A204.1 (cell line): ENCODE measurements around the gene TAS2R38.

Experiments
- FAIRE-seq: peaks from 2 replicates; lab custom pipeline; 2012; peaks lifted over from hg19 to GRCh38; lab: Jason Lieb, UNC

The TAS2R38 gene

DNA sequence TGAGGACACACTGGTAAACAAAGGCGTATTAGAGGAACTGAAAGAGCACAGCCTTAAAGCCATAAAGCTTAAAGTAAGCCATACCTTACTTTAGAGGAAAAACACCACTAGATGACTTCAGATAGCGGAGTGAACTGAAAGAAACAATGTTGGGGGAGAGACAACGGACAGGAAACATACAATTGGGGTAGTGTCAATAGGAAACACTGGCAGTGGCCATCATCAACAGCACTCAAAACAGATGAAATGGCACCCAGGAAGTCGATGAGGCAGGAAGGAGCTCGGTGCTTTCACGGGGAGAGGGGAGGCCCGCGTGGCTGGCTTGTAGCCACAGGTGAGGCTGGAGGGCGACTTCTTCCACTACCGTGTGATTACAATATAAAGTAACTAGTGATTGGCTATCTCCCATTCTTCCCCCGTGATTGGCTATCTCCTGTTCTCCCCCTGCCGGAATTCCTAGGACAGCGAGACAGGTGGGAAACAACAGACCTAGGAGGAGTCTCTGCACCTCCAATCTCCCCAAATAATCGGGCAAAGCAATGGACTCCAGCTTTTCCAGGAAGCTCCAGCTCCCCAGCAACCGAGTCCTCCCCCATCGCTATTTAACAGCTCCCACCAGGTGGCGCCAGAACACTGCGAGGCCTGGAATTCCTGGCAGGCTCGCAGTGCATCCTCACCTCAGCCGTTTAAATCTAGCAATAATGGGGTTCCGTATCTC lies 2.4 kb upstream of the TAS2R38 start:
- FAIRE-seq, result peak; percentile 11

DNA sequence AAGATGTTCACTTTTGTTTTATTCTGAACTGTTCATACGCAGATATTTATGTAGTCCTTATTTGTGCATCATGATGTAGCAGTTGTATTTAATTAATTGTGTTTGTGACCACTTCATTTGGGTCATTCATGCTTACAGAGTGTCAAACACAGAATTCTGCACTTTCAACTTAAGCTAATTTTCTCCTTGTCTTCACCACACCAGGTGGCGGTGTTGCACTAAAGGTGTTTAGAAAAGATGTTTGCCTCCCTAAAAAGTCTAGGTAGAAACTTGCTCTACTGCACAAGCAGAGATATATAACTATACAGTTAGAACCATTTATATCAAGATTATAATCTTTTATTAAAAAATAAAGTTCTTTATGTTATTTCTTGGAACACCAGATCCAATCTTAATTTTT lies 1.3 kb upstream of the TAS2R38 start:
- FAIRE-seq, result no peak

DNA sequence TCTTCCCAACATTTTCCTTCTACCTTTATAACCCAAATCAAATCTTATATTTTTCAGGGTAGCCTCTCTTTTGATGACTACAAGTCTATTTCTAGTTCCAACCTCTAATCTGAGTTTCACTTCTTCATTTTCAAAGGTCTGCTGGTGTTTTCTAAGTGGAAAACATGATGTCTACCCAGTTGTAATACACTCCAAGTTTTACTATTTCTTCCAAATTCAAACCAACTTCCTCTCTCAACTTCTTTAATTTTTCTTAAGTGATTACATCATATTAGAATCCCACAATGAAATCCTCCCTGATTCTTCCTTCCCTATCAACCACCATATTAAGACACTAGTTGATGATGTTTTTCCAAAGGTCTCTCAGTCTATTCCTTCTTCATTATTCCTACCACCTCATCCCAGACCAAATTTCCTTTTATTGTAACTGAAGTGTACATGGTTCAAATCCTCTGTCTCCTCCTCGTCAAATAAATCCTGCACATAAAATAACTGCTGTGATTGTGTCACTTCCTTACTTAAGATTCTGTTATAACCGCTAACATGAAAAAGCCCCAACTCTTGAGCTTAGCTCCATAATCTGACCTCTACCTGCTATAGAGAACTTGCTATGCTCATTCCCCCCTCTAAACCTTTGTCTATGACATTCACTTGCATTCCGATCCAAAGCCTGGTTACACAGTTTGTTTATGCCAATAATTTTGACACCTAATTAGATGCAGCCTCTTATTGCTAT lies 12.7 kb downstream of the TAS2R38 start:
- no peak for FAIRE-seq

DNA sequence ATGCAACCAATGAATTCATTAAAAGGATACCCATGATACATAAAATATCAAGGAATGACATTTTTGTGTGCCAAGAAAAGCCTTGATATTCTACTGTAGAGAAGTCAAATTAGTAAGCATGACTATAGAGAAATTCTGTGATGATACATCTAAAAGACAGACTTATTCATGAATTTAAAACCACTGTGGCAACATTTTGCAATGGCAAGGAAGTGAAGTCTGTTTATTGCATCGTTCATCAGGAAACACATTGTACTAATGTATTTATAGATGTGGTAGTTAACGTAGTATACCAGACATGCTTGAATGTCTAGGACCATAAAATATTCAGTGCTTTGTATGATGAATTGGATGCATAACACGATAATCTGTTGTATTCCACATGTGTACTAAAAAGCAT lies 17.5 kb downstream of the TAS2R38 start:
- FAIRE-seq, result no peak

DNA sequence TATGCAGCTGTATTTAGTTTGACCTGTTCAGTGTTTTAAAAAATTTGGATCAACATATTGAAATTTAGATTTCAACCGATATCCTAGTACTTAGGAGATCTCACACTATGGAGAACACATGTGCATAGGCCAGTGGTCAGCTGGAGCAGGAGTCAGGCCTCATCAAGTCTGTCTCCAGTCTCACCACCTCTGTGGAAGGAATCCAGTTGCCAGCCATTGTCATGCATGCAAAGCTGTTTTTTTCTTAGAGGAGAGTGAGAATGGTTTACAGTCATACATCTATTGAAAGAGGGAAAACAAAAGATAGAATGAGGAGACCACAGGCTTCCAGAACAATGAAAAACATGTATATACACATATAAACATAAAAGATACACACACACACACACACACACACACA lies 19.2 kb downstream of the TAS2R38 start:
- FAIRE-seq, result no peak

DNA sequence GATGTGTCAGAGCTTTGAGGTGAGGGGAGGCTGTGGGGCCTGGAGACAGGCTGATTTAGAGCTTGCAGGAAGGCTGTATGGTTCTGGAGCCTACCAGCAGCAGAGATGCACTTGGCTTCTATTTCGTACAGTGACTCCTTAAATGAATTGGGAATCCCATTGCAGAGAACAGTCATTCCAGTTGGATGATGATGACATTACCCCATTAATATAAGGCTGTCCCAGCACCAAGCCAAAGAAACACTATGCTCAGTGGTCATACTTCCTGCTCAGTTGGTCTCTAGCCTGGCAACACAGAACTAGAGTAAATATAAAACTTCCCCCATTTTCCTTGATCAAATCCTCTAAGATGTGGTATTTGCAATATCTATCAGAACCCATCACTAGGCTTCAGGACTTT lies 21.1 kb downstream of the TAS2R38 start:
- FAIRE-seq, result no peak

DNA sequence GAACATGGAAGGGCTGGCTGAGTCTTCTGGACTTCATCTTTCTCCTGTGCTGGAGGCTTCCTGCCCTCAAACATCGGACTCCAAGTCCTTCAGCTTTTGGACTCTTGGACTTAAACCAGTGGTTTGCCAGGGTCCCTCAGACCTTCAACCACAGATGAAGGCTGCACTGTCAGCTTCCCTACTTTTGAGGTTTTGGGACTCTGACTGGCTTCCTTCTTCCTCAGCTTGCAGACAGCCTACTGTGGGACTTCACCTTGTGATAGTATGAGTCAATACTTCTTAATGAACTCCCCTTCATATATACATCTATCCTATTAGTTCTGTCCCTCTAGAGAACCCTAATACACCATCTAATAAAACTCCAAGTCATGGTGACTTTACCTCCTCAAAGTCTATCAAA lies 22.8 kb downstream of the TAS2R38 start:
- FAIRE-seq, result no peak

DNA sequence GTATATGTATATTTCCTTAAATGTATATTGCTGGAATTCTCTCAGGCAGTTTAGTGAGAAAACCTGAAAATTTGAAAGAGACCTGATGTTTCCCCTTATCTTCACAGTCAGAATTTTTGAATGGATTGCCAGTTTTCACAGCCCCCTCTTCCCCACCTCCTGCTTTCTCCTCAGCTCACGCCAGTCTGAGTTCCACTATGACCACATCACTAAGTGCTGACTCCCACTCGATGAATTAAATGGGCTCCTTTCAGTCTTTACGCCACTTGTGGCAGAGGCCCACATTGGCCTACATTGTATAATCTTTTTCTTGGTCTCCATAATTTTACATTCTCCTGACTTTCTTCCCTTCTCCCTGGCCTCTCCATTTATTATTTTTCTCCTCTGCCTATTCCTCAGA lies 23.7 kb downstream of the TAS2R38 start:
- FAIRE-seq, result no peak

DNA sequence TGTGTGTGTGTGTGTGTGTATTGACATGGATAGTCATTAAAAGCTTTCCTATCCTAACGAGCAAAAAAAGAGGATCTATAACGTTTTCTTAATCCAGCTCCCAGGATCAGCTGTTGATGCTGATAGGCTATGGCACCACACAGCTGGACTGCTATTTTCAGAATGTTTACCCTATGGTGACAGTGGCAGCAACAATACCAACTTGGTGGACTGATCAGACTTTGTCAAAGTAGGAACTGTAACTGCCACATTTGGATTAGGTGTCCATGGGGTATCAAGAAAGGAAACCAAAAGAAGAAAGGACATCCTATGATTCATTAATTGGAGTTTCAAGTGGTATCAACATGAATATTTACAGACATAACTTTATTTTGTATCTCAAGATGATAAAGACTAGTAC lies 24.1 kb downstream of the TAS2R38 start:
- FAIRE-seq, result no peak

DNA sequence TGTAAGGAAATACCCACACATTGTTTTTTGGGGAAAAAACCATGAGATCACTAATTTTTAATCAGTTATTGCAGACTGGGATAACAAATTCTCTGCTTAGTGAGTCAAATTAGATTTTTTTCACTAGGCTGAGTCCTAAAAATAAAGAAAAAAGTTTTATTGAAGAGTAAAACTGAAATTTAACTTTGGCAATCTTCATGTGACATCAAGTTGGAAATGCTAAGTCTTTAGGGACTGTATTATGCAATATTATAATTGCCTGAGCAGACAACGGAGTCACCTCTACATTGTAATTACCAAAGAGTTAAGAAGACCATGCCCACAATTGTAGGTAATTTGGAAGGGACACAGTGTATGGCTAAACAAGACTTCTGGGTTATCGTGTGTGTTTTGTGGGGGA lies 24.6 kb downstream of the TAS2R38 start:
- FAIRE-seq, result no peak

DNA sequence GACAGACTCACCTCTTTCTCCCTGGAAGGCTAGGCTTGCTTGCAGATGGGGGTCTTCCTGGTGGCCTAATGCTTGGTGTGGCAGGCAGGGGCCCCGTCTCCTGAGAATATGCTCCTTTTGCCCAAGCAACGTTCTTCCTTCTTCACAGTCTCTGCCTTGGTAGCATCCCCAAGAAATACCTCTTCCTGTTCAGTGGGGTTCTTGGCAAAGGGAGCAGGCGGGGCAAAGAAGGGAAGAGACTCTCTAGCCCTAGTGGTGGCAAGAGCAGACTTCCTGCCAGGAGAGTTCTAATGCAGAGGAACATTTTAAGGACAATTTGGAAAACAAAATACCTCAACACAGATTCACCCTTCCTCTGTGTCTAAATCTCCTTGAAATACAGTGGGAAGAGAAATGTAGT lies 26.8 kb downstream of the TAS2R38 start, which contains the start of gene CLEC5A:
CLEC5A (minus strand) TSS at position 179 of the 400 bp plus-strand sequence. CDS start 682 bp downstream, outside the sequence.
- FAIRE-seq, result no peak

DNA sequence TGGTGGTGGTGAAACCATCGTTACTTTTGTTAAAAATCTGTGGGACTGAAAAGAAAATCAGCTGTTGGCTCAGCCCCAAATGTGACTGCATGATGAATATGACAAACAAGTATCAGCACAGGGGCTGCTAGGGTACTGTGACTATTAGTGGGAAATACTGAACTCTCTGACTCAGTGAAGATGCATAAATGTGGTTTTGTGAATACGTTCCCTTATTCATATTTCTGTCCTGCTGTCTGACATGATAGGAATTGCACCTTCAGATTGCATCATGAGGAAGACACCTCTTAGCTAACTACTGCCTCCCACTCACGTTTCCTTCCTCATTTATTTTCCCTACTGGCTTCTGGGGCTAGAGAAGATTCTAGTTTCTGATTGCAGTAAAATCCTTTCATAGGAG lies 28.2 kb downstream of the TAS2R38 start:
- FAIRE-seq, result no peak

DNA sequence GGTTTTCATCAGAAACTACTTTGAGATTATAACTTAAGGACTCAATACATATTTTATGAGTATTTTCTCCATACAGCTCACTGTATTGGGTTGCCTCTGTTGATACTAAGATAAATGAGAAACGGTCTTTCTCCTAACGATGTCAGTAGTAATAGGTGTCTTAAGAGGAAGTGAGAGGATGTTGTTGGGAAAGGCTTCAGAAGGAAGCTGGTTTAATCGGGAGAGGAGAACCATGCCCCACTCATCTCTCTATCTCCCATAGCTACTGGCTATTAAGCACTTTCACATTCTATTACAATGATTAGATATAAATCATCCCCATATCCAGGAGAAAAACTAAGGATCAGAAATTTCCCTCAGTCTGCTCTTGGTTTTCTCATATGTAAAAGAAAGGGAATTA lies 28.8 kb downstream of the TAS2R38 start:
- no peak for FAIRE-seq

DNA sequence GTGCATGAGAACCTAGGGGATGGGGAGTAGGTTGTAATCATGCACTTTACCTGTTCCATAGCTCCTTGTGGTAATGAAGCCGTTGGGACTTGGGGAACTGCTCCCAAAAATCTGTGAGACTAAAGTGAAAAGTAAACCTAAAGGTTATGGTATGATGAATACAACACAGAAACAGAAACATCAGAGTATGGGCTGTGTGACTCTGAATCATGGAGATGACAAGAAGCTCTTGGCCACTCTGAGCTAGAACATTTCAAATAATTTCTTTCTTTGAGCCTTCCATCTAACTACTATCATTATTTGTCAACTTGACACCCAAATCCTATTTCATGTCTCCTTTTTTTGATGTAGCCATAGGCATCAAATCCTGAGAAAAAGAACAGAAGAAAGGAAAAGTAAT lies 29.7 kb downstream of the TAS2R38 start:
- FAIRE-seq, result no peak

DNA sequence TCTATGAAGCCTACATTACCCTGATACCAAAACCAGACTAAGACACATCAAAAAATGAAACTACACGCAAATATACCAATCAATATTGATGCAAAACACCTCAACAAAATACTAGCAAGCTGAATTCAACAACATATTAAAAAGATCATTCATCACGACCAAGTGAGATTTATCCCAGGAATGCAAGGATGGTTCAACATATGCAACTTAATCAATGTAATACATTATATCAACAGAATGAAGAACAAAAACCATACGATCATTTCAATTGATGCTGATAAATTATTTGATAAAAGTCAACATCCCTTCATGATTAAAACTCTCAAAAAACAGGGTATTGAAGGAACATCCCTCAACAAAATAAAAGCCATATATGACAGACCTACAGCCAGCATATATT lies 32.5 kb downstream of the TAS2R38 start:
- FAIRE-seq, result peak; percentile 74

DNA sequence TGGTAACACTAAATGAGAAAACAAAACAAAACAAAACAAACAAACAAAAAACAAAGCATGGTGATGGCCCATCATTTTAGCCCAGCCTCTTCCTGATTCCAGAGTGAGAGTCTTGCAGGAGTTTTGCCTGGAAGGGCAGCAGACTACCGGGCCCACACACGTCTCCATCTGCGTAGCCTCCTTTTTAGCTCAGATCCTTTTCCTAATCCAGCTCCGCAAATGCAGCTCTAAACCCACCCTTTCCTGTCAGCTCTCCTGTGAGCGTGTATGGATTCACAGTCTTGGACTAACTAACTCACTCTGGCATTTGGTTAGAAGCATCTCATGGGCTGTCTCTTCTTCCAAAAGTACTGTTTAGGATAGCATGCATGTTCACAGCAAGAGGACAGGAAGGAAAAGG lies 43.4 kb downstream of the TAS2R38 start:
- FAIRE-seq, result no peak

DNA sequence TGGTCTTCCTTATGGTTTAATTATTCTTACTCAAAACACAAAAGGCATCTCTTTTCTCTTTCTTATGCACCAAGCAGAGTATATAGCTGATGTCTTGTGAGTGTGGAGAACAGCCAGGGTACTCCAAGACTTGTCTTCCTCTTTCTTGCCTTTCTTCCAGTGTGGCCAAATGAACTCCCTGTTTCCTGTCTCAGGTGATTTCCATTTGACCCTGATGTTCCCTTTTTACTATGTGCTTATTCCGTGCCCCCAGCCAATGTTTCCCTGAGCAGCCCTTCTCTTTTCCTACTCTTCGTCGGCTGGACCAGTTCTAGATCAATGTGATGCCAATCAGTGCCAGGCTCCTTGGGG lies 44.8 kb downstream of the TAS2R38 start:
- FAIRE-seq, result no peak

DNA sequence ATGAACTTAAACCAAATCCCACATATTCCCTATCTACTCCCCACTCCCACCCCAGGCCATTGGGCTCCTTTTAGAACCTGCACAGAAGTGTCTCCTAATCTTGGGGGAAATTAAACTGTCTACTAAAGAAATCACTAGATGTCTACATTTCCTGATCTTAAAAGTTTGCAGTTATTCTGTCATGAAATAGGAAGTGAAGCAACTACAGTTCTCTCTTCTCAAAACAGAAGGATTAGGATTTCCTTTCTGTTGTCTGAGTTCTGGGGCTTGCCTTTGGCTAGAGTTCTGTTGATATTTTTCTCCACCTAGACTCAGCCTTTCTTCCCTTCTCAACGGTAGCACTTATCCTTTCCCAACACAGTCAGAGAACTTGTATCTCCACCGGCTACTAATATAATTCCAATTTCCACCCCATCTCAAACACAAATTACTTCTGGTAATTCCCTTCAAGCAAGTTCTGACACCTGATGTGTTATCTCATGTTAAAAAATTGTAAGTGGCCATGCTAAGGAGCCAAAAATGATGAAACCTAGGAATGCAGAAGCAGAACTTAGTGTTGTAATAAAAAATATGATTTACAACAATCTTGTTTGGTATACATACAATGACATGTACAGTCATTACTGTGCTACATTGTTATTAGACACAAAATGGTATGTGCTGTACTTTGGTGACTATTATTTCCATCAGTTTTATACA lies 45.3 kb downstream of the TAS2R38 start:
- no peak for FAIRE-seq
